Measurements from ENCODE around the gene ALOX12. TPM values are rescaled to one million over a fixed set of nuclear protein-coding genes. Genes with fewer than 3 reads are reported as not detected.
"Not testable (repeated sequence)": the region's sequence is repeated elsewhere in the genome, so short reads cannot be mapped to it uniquely, and the experiment has no call there.

ALOX12 gene
- polyA plus RNA-seq, 3 donors = 0.29 to 1.2 TPM; not detected in 1

GRCh38 chr17:7047566-7047965, 51.7 kb downstream of the ALOX12 start:
- TF ChIP-seq CTCF (IDR thresholded peaks at IDR 0.05) = no peak
- H3K4me3 ChIP-seq (replicated peaks in 1 of 3; ENCODE audit: low read depth in 2 of 3, low read length in 3 of 3) = no peak overlapping the region
- H3K9me3 ChIP-seq (replicated peaks in 1 of 2; ENCODE audit: control insufficient read depth in 1 of 2, insufficient read depth in 1 of 2, low read length in 2 of 2) = peaks cover 0 to 4% of the 10 kb centered on the region in 2 donors
- H3K36me3 Mint-ChIP-seq = peaks cover 0 to 1% of the 10 kb centered on the region in 2 donors
- intact Hi-C loops (cut with micrococcal nuclease) = loop anchor here in 1 of 2 donors (2.0 kb wide), 1 partner anchor 249 kb away; no protein-coding TSS in a partner anchor
- no peaks in the 10 kb centered on the region for H3K36me3 ChIP-seq (replicated peaks in 1 of 2; ENCODE audit: control insufficient read depth in 1 of 2, insufficient read depth in 2 of 2, low read length in 2 of 2)
- H3K27me3 ChIP-seq (ENCODE audit: control insufficient read depth in 2 of 2, insufficient read depth in 2 of 2, low read length in 2 of 2) = peaks cover 19 to 31% of the 10 kb centered on the region in 2 donors
- H3K9me3 Mint-ChIP-seq = peaks cover 0 to 7% (median 3%) of the 10 kb centered on the region in 7 donors
- H3K27ac ChIP-seq (ENCODE audit: low read depth in 1 of 2, low read length in 2 of 2) = no peak overlapping the region
- no peaks in the 10 kb centered on the region for H3K79me2 ChIP-seq (ENCODE audit: insufficient read depth, low read length)
- peaks cover 29 to 36% (median 35%) of the 10 kb centered on the region in 3 donors for H3K27me3 Mint-ChIP-seq (ENCODE audit: low read depth in 3 of 3)
- no peak overlapping the region for H3K4me2 ChIP-seq (replicated peaks; ENCODE audit: extremely low read depth, low read length, poor library complexity, severe bottlenecking)
- H4K20me1 ChIP-seq (ENCODE audit: insufficient read depth, low read length) = peaks cover 3% of the 10 kb centered on the region
- no peak for DNase-seq
- no peak overlapping the region for H3K27ac Mint-ChIP-seq
- WGBS (ENCODE audit: insufficient coverage) = no CpG with 5 or more reads among the region's 6 CpGs
- H3K4me1 Mint-ChIP-seq = peaks cover 29% of the 10 kb centered on the region
- no peak overlapping the region for H3K9ac ChIP-seq (ENCODE audit: insufficient read depth, low read length, poor library complexity, severe bottlenecking)
- H2AFZ ChIP-seq (ENCODE audit: insufficient read depth, low read depth, low read length, poor library complexity, severe bottlenecking) = no peak overlapping the region
- no peak overlapping the region for H3K4me3 Mint-ChIP-seq
- peaks cover 42 to 46% of the 10 kb centered on the region in 2 donors for H3K4me1 ChIP-seq (ENCODE audit: control insufficient read depth in 1 of 2, insufficient read depth in 2 of 2, low read length in 2 of 2)

- intact Hi-C loops (cut with micrococcal nuclease) = no loop called here
- Mint-ChIP-seq H3K4me3 (no peak overlapping the region), H3K9me3 (peaks cover 0 to 4% (median 0%) of the 10 kb centered on the region in 7 donors), H3K27ac (peak overlapping the region in 1 of 7 donors; percentile 21), H3K36me3 (peaks cover 0 to 2% of the 10 kb centered on the region in 2 donors), H3K4me1 (peaks cover 30% of the 10 kb centered on the region), H3K27me3 (ENCODE audit: low read depth in 3 of 3) (peaks cover 20 to 22% (median 22%) of the 10 kb centered on the region in 3 donors)
- Histone ChIP-seq H3K79me2 (ENCODE audit: insufficient read depth, low read length) (no peaks in the 10 kb centered on the region), H3K4me2 (replicated peaks; ENCODE audit: extremely low read depth, low read length, poor library complexity, severe bottlenecking) (no peak overlapping the region), H3K9me3 (replicated peaks in 1 of 2; ENCODE audit: control insufficient read depth in 1 of 2, insufficient read depth in 1 of 2, low read length in 2 of 2) (peaks cover 0 to 2% of the 10 kb centered on the region in 2 donors), H3K4me1 (ENCODE audit: control insufficient read depth in 1 of 2, insufficient read depth in 2 of 2, low read length in 2 of 2) (peaks cover 29 to 40% of the 10 kb centered on the region in 2 donors), H3K27ac (ENCODE audit: low read depth in 1 of 2, low read length in 2 of 2) (no peak overlapping the region), H4K20me1 (ENCODE audit: insufficient read depth, low read length) (no peaks in the 10 kb centered on the region), H3K9ac (ENCODE audit: insufficient read depth, low read length, poor library complexity, severe bottlenecking) (no peak overlapping the region), H3K4me3 (replicated peaks in 1 of 3; ENCODE audit: low read depth in 2 of 3, low read length in 3 of 3) (no peak overlapping the region), H3K36me3 (replicated peaks in 1 of 2; ENCODE audit: control insufficient read depth in 1 of 2, insufficient read depth in 2 of 2, low read length in 2 of 2) (no peaks in the 10 kb centered on the region), H2AFZ (ENCODE audit: insufficient read depth, low read depth, low read length, poor library complexity, severe bottlenecking) (no peak overlapping the region), H3K27me3 (ENCODE audit: control insufficient read depth in 2 of 2, insufficient read depth in 2 of 2, low read length in 2 of 2) (peaks cover 5 to 17% of the 10 kb centered on the region in 2 donors)
- TF ChIP-seq CTCF (IDR thresholded peaks at IDR 0.05) = no peak
- 96% methylated on average over 3 of the region's 6 CpGs for WGBS (ENCODE audit: insufficient coverage)
- DNase-seq = no peak
Measured at GRCh38 chr17:7048968-7049367, 53.1 kb downstream of the ALOX12 start.

DNA sequence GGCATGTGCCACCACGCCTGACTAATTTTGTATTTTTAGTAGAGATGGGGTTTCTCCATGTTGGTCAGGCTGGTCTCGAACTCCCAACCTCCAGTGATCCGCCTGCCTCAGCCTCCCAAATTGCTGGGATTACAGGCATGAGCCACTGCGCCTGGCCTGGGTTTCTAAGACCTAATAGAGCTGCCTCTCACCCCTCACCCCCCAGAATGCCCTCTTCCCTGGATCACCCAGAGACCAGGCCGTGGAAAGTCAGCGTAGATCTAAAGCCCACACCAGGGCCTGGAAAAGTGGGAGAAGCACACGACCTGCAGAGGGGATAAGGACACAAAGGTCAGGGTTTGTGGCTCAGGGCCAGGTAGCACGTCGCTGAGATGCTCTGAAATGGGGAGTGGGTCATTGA, 54.7 kb downstream of the ALOX12 start:
- not testable (repeated sequence) for H3K27ac ChIP-seq (ENCODE audit: low read depth in 1 of 2, low read length in 2 of 2); H3K36me3 ChIP-seq (replicated peaks in 1 of 2; ENCODE audit: control insufficient read depth in 1 of 2, insufficient read depth in 2 of 2, low read length in 2 of 2); H3K4me3 ChIP-seq (replicated peaks in 1 of 3; ENCODE audit: low read depth in 2 of 3, low read length in 3 of 3); H3K27ac Mint-ChIP-seq; H4K20me1 ChIP-seq (ENCODE audit: insufficient read depth, low read length); H3K27me3 ChIP-seq (ENCODE audit: control insufficient read depth in 2 of 2, insufficient read depth in 2 of 2, low read length in 2 of 2); H3K9me3 ChIP-seq (replicated peaks in 1 of 2; ENCODE audit: control insufficient read depth in 1 of 2, insufficient read depth in 1 of 2, low read length in 2 of 2); H2AFZ ChIP-seq (ENCODE audit: insufficient read depth, low read depth, low read length, poor library complexity, severe bottlenecking); H3K36me3 Mint-ChIP-seq; H3K9me3 Mint-ChIP-seq; H3K4me3 Mint-ChIP-seq; H3K27me3 Mint-ChIP-seq (ENCODE audit: low read depth in 3 of 3); H3K79me2 ChIP-seq (ENCODE audit: insufficient read depth, low read length); H3K9ac ChIP-seq (ENCODE audit: insufficient read depth, low read length, poor library complexity, severe bottlenecking); DNase-seq; H3K4me2 ChIP-seq (replicated peaks; ENCODE audit: extremely low read depth, low read length, poor library complexity, severe bottlenecking)
- intact Hi-C loops (cut with micrococcal nuclease) = loop anchor here in 1 of 2 donors (5.0 kb wide), 1 partner anchor 47 kb away; no protein-coding TSS in a partner anchor
- 89% methylated on average over 6 of the region's 9 CpGs for WGBS (ENCODE audit: insufficient coverage)
- peaks cover 30 to 47% of the 10 kb centered on the region in 2 donors for H3K4me1 ChIP-seq (ENCODE audit: control insufficient read depth in 1 of 2, insufficient read depth in 2 of 2, low read length in 2 of 2)
- H3K4me1 Mint-ChIP-seq = peaks cover 37% of the 10 kb centered on the region
